HG03342 (cell line): ENCODE measurements around the gene ZNF732.
A peak's percentile ranks its signal among the peaks of the same experiment; 100 is the strongest.
"Not testable (repeated sequence)": the region's sequence is repeated elsewhere in the genome, so short reads cannot be mapped to it uniquely, and the experiment has no call there.

Source experiments
- ATAC-seq: cut with Tn5 transposase; IDR thresholded peaks from one replicate; pipeline ENCODE4 v1.9.1; 2021; ENCODE audit warnings: mild to moderate bottlenecking, moderate library complexity; ENCODE audit not compliant: unreplicated experiment

The ZNF732 gene

DNA sequence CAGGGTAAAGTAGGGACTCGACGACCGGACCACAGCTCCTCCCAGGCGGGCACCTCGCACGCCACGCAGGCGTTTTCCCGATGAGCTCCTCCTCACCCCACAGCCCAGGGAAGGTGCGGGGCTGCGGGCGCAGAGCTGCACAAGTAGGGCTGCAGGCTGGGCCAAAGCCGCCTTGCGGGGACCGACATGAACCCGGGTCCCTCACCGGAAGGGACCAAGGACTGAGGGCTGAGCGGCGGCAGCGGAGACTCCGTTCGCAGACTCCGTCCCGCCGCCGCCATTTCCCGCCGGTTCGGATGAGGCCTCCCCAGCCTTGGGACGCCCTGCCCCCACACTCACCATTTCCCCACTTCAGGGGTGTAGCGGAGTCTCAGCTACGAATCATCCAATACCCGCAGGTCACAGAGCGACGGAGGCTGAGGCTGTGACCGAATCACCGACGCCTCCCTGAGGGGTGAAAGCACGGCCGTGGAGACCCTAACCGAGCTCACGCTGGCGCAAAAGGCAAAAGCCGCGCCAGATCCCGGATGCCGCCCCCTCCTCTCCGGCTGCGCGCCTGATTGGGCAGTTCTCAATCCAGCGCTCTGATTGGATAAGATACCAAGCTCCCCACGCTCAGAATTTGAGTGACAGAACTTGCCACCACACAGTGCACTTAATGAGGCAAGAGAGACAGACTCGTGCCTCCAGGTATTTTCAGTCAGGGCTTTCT is at the start of gene ZNF732:
ZNF732 (minus strand) TSS at position 506 of the 712 bp plus-strand sequence; CDS start at position 342, 164 bp downstream.
- ATAC-seq: no peak

DNA sequence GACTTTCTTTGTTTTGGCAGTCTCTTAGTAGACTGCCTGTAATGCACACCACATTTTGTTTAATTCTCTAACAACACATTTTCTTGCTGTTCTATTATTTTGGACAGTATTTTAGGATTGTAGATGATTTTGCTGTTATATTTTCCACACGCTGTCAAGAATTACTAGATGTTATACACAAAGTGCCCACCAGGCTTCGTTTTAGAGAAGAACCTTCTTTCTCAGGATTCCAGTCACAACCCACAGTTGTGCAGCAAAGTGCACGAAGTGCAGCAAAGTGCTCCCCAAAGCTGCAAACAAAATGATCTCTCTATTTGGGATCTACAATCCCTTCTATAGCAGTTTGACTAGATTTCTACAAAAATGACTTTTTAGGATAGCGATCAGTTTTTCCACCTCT is 34.7 kb upstream of the ZNF732 start:
- ATAC-seq: no peak

DNA sequence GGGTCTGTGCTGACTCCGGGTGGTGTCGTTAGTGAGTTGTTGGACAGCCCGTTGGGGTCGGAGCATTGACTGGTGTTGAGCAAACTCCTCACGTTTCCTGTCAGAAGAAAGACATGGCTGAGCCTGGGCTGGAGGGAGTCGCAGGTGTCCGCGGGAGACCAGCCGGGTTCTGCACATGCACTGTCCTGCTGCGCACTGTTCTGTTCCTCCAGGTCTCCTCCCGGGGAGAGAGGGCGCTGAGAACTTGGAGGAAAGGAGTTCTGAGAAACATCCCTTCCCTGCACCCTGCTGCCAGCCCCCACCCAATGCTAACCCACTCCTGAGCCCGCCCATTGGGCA is 33.5 kb upstream of the ZNF732 start:
- ATAC-seq: no peak

GRCh38 chr4:337932-338758 is 32.9 kb upstream of the ZNF732 start:
- ATAC-seq: peak; percentile 33

DNA sequence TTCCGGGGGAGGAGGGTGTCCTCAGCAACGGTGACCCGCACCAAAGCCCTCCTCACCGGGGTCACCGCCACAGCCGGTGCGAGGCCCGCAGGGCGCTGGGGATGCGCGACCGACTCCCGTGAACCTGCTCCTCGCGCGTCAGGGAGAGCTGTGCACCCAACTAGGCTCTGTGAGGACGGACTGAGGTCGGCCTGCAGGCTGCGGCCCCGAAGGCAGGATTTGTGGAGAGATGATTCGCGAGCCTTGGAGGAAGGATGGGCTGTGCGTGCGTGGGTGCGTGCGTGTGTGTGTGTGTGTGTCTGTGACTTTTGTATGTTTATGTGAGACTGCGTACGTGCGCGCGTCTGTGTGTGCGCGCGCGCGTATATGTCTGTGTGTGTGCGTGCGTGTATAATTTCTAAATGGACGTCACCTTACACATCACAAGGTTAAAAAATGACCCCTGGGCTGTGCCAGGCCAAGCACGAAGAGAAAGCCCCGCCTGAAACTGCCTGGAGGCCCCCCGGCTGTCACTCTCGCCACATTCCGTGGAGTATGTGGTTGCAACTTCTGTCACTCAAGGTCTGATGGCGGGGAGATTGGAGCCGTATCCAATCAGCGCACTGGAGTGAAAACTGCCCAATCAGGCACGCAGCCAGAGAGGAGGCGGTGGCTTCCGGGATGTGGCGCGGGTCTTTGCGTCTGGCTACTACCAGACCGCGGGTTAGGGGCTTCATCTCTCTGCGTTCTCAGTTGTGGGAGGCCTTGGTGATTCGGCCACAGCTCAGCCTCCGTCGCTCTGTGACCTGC is 32.1 kb upstream of the ZNF732 start, which contains the start of gene ZNF141:
ZNF141 (plus strand) TSS at position 672 of the 789 bp plus-strand sequence. CDS start 170 bp downstream, outside the sequence.
- ATAC-seq: peak; percentile 95

- ATAC-seq: peak; percentile 9
Observed at GRCh38 chr4:336893-337142, 31.5 kb upstream of the ZNF732 start.

DNA sequence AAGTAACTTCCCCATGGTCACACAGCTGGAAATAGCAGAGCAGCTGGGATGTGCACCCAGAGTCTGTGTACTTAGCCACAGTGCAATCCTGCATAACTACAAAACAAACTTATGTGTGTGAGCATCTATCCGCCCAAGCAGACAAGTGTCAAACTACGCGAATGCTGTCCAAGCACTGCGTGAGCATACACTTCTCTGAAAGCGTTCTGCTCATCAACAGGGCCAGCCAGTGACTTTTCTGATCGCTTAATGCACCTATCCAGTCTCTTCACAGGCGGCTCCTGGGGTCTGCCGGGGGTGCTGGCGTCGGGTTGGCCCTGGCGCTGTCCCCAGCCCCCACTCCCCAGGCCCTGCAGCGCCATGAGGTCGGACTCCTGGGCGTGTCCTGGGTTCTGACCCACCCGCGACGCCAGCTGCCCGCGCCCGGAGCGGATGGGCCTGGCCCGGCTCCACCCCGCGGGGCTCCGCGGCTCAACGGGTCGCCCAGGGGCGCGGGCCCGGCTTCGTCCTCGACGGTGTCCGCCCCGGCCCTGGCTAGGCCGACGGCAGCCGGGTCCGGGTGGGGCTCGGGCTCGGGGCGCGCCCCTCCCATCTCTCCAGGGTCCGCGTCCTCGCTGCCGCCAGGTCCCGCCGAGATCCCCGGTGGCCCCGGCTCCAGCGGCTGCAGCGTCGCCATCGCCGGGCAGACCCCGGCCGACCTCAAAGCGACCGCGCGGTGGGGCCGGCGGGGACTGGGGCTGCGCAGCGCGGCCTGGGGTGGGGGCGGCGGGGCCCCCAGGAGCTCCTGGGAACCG is 31.0 kb upstream of the ZNF732 start:
- ATAC-seq: no peak

DNA sequence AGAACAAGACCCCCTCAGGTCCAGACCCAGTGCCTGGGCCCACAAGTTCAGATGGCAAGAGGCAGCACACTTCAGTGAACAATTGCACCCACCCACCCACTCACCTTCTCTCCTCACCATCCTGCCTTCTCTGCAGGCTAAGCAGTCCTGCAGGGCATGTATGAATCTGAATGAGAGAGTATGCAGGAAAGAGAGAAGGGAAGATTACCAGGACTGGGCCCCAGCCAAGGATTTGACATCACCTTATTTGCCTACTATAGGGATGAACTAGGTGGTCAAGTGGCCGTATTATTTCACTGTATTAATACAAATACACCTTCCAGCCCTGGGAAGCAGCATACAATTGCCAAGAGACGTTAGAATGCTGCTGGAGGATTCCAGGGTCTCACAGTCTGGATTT is 30.2 kb upstream of the ZNF732 start:
- ATAC-seq: no peak

GRCh38 chr4:328729-329128 is 23.5 kb upstream of the ZNF732 start:
- no peak for ATAC-seq

GRCh38 chr4:314296-314903 is 9.1 kb upstream of the ZNF732 start:
- ATAC-seq: no peak

GRCh38 chr4:309807-310206 is 4.5 kb upstream of the ZNF732 start:
- no peak for ATAC-seq

DNA sequence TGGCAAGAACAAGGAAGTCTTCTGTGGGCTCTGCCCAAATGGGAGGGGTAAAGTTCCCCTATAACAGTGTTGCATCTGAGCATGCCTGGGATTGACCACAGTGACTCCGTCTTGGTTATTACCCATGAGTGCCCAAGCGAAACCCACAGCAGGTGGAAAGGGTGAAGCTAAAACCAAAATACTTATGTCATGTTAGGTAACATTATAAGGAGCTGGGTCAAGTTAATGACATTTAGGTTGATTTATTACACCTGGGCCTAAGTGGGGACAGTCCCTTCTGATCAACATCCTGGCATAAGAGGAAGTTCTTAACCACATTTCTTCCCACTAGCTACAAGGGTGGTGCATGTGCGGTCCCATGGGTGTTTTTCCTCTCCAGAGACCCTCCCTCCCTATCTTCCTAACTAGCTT is 1.3 kb upstream of the ZNF732 start:
- ATAC-seq: peak; percentile 55

DNA sequence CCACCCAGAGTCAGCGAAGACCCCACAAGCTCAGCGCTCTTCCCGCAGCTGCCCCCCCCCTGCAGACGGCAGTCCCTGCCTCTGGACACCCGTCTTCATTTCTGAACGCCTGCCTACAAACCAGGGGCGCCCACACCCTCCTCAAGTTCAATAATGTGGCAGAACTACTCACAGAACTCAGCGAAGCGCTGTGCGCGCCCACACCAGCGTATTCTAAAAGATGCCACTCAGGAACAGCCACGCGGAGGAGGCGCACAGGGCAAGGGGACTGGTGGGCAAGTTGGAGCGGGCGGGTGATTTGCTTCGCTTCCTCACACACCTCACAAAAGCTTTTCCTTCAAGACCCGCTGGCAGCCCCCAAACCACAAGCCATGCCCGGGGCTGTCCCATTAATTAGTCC is 758 bp downstream of the ZNF732 start:
- ATAC-seq: not testable (repeated sequence)

- ATAC-seq: no peak
Observed at GRCh38 chr4:302381-302780, 2.9 kb downstream of the ZNF732 start.

DNA sequence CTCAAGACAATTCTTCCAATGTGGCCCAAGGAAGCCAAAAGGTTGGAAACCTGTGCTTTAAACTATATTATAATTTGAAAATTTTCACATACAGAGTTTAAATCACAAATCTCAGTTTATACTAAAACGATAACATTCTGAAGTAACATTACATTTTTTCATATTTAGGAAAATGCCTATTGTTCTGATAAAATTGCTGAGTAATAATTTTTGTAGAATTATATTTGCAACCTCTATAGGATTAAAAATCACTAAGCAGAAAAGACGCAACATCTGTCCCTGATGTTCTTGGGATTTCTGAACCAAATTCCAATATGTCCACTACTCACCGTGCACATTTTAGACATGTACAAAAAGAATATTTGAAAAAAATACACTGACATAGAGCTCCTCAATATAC is 10.5 kb downstream of the ZNF732 start:
- ATAC-seq: no peak

GRCh38 chr4:288891-289290 is 16.4 kb downstream of the ZNF732 start:
- ATAC-seq: no peak

DNA sequence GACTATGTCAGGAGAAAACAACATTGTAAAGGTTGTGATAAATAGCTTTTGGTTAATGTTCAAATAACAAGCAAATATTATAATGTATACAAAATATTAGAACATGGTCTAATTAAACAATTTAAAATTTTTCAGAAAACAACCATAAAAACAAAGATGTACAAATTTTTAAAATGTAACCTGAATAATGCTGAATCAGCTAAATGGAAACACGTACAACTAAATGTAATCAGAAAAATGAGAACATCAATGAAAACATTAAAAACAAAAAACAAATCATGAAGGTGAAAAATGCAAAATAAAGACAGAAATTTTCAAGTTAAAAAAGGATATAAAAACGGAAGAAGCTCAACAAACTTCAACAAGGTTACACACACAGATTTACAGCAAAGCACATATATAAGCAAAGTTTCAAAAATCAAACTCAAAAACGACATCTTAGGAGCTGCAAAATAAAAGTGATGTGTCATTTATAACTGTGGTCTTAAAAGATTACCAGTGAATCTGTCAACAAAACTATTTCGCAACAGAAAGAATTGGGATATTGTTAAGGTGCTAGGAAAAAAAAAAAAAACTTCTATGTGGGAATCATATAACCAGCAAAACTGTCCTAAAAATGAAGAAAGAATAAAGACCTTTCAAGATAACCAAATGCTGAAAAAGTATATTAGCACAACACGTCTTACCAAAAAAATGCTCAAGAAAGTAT is 31.8 kb downstream of the ZNF732 start:
- no peak for ATAC-seq

- no peak for ATAC-seq
Observed at GRCh38 chr4:271492-272103, 33.7 kb downstream of the ZNF732 start.

DNA sequence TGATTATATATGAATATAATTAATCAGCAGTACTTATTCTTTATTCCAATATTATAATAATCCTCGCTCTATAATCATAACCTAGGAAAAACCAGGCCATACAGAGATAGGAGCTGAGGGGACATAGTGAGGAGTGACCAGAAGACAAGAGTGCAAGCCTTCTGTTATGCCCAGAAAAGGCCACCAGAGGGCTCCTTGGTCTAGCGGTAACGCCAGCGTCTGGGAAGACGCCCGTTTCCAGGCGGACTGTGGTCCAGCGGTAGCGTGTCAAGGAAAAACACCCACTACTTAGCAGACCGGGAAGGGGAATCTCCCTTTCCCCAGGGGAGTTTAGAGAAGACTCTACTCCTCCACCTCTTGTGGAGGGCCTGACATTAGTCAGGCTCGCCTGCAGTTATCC is 46.0 kb downstream of the ZNF732 start:
- ATAC-seq: not testable (repeated sequence)
